CD4-positive, alpha-beta T cell treated with Interleukin-10 for 1 hour (primary cell): ENCODE data around the gene SPI1.
A peak's percentile ranks its signal among the peaks of the same experiment; 100 is the strongest.

Experiments used
- DNase-seq: peaks from one replicate; pipeline ENCODE4 v3.0.0-alpha.2; 2020

Gene SPI1

DNA sequence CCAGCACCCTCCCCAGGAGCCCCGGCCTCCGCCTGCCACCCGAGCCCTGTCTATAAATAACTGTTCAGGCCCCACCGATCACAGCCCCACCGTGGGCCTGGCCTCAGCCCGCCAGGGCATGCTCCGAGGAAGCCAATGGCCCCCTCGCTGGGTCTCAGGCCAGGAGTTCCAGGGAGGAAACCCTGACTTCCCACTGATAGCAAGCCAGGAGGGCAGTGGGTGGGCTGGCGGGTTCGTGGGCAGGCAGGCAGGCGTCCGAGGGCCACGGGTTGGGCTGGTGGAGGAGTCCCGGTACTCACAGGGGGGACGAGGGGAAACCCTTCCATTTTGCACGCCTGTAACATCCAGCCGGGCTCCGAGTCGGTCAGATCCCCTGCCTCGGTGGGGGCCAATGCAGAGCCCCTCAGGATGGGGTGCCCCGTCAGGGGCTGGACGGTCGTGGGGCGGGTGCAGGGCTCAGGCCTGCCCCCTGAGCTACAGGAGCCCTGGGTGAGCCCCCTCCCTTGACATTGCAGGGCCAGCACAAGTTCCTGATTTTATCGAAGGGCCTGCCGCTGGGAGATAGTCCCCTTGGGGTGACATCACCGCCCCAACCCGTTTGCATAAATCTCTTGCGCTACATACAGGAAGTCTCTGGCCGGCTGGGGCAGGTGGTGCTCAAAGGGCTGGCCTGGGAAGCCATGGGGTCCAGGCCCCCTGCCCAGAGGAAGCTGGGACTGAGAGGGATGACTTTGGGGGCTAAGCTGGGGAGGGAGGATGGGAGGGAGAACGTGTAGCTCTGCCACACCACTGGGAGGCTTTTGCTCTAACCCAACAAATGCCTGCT is at the start of gene SPI1:
SPI1 (minus strand) TSS at position 538 of the 826 bp plus-strand sequence; CDS start at position 344, 194 bp downstream.
- DNase-seq = no peak

DNA sequence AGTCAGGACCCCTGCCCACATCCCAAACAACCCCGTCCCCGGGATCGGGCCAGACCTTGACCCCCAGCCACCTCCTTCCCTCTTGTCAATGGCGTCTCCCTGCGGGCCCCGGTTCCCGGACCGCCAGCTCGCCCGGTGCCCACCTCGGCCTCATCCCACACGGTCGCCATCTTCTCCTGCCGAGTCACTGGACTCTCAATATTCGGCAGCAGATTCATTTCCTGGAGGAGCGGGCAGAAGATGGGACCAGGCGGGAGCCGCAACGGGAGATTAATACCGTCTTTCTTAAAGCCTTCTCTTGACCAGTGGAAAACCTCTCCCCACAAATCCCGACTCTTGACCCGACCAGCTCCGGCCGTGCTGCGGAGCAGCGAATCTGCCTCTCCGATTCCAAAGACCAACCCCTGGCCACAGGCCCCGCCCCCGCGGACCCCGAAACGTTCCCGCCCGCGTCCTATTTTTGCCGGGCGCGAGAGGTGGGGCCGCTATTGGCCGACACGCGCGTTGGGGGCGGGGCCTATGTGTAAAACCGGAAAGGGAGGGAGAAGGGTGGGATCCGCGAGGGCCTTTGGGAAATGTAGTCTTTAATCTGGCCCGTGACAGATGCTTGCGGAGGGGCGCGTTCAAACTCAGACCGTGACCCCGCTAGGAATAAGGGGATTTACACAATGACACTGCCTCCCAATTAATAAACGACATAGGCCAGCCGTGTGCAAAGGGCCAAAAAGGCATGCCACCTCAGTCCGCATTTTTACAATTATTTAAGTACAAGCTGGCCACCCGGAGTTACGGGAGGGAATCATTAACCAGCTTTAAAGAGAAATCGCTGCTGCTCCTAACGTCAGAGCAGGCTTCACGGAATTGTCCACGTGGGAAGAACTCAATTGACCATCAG is 48.0 kb upstream of the SPI1 start, which contains the start of gene PSMC3:
PSMC3 (minus strand) TSS at position 378 of the 895 bp plus-strand sequence; CDS start at position 218, 160 bp downstream.
- DNase-seq = peak; percentile 98

DNA sequence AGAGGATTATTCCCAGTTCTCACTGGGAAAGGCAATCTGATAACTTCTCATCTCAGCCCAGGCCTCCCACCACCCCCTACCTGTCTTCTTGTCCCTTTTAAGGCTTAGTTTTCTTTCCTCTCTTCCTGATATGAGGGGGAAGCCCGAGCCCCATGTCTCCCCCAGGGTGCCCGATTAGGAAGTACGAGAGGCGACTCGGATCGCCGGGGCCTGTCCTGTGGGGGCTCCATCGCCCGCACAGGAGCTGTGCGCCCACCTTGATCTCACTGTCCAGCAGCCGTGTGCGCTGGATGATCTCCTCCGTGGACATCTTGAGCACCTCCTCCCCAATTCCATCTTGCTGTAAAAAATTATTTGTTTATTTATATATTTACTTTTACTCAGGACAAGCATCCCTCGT is 47.3 kb upstream of the SPI1 start:
- DNase-seq = peak; percentile 12

DNA sequence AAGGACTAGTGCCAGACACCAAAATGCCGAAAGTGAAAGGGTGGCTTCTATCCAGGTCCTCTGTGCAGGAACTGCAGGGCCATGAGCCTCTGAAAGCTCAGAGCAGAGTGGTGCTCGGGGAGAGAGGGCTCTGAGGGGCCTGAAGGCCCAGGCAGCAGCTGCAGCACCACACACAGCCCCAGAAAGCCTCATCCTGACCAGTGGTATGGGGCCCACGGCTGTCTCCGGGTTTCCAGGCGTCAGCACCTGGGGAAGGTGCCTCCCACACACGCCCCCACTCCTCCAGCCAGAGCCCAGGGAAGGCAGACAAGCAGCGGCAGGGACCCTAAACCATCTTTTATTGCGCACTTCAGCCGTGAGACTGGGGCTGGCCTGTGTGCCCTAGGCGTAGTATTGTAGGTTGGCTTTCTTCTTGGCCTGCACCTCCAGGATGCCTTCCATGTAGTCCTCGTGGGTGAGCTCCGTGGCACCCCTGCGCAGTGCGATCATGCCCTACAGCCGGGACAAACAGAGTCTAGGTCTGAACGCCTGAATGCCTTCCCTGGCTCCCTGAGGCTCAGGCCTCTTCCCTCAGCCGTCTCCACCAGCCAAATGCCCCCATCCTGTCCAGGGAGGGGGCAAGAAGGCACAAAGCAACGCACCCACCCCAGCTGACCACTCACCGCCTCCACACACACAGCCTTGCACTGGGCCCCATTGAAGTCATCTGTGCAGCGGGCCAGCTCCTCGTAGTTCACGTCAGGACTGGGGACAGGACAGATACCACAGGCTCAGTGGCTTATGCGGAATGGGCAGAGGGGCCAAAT is 40.3 kb upstream of the SPI1 start:
- no peak for DNase-seq

DNA sequence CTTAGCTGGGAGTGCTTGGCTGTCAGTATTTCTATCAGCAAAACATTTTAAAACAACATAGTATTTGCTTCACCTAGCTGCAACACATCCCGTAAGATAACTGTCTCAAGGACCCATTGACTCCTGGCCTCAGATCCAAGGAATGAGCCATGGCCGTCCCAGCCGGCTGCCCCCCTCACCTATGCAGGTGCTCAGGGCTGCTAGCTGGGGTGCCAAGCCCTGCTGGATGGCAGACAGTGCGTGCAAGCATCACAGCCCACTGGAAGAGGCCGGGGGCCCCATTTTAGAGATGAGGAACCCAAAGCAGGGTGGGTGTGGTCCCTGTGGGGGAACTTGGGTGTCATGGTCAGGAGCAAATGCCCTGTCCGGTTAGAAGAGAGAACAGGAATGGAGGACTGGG is 39.4 kb upstream of the SPI1 start:
- DNase-seq = no peak

DNA sequence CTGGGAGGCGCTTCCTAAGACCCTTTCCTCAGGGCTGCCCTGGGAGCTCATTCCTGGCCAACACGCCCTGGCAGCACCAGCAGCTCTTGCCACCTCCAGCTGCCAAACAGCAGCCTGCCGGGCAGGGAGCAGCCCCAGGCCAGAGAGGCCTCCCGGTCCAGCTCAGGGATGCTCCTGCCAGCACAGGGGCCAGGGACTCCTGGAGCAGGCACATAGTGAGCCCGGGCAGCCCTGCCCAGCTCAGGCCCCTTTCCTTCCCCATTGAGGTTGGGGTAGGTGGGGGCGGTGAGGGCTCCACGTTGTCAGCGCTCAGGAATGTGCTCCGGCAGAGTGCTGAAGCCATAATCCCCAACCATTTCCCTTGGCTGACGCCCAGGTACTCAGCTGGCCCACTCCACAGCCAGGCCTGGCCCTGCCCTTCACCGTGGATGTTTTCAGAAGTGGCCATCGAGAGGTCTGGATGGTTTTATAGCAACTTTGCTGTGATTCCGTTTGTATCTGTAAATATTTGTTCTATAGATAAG is 37.7 kb upstream of the SPI1 start:
- DNase-seq = no peak

DNA sequence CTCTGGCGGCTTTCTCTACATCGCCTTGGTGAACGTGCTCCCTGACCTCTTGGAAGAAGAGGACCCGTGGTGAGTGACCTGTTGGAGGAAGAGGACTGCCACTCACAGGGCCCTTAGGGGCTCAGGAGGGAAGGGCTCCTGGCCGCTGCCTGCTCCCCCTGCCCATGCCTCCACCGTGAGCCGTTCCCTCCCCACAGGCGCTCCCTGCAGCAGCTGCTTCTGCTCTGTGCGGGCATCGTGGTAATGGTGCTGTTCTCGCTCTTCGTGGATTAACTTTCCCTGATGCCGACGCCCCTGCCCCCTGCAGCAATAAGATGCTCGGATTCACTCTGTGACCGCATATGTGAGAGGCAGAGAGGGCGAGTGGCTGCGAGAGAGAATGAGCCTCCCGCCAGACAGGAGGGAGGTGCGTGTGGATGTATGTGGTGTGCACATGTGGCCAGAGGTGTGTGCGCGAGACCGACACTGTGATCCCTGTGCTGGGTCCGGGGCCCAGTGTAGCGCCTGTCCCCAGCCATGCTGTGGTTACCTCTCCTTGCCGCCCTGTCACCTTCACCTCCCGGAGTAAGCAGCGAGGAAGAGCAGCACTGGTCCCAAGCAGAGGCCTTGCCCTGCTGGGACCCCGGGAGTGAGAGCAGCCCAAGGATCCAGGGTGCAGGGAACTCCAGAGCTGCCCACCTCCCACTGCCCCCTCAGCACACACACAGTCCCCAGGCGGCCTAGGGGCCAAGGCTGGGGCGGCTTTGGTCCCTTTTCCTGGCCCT is 36.9 kb upstream of the SPI1 start:
- DNase-seq = no peak

DNA sequence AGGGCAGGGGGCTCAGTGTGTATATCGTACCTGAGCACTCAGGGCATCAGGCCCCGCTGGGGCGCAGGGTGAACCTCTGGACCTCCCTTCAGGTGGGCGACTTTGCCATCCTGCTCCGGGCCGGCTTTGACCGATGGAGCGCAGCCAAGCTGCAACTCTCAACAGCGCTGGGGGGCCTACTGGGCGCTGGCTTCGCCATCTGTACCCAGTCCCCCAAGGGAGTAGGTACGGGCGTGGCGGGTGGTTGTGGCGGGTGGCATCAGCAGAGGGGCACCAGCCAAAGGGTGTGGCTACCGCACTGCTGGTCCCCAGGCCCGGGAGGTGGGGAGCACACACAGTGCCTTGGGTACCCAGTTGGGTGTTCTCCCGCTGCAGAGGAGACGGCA is 36.3 kb upstream of the SPI1 start:
- no peak for DNase-seq

DNA sequence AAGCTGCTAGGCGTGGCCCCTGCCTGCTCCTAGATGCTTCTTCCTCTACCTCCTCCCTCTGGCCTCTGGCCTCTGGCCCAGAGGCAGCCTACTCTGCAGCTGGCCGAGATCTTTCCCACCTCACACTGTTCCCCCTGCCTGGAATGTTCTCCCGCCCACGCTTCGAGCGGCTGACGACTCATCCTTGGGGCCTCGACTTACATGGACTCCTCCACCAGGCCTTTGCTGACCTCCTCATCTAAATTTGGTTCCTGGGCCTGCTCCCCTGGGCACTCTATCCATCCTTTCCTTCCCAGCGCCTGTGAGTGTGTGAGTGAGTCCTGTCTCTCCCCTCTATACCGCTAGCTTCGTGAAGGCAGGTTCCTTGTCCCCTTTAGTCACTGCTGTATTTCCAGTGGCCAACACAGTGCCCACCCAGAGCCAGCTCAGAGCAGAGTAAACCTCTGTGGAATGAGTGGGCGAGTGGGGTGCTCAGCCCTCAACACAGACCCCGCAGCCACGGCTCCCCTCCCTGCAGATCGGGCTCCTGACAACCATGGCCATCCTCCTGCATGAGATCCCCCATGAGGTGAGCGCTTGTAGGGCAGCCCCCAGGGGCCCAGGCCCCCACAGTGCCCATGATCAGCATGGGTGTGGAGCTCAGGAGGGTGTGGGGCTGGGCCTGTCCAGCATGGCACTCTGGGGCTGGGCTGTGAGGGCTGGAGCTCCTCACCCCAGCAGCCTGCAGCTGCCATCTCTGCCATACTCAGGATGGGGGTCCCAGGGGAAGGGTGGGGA is 35.7 kb upstream of the SPI1 start:
- no peak for DNase-seq

DNA sequence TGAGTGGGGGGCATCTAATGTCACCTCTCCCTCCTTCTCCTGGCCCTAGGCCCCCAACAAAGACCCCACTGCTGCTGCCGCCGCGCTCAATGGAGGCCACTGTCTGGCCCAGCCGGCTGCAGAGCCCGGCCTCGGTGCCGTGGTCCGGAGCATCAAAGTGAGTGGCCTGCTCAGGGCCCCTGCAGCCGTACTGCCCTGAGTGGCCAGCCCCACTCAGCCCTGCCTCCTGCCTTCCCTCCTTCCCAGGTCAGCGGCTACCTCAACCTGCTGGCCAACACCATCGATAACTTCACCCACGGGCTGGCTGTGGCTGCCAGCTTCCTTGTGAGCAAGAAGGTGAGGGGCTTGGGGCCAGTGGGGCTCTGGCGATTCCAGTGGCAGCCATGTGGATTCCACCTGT is 35.0 kb upstream of the SPI1 start:
- DNase-seq = no peak

DNA sequence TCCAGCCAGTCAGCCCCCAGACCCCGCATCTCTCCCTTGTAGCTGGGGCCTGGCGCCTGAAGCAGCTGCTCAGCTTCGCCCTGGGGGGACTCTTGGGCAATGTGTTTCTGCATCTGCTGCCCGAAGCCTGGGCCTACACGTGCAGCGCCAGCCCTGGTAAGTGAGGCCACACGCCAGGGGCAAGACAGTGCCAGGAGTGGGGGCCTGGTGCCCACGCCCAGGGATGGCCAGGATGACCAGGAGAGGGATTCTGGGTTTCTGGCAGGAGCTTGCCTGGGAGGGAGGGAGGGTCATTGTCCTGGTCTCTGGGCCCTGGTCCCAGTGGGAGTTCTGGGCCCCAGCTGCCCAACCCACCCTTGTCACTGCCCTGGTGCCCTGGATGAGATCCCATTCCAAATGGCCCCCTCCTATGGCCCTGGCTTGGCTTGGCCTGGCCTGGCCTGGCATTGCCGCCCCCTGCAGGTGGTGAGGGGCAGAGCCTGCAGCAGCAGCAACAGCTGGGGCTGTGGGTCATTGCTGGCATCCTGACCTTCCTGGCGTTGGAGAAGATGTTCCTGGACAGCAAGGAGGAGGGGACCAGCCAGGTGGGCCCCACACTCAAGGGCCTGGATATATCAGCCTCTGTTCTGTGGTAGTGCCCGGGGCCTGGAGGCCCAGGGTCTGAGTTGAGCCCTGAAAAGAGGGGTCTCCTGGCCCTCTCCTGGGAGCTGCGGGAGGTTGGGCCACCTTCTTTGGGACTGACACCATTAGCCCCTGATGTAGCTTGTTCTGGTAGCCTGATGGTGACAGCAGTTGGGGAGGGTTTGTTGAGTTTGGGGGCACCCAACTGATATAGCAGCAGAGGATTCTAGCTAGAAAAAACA is 33.8 kb upstream of the SPI1 start:
- peak; percentile 62 for DNase-seq

DNA sequence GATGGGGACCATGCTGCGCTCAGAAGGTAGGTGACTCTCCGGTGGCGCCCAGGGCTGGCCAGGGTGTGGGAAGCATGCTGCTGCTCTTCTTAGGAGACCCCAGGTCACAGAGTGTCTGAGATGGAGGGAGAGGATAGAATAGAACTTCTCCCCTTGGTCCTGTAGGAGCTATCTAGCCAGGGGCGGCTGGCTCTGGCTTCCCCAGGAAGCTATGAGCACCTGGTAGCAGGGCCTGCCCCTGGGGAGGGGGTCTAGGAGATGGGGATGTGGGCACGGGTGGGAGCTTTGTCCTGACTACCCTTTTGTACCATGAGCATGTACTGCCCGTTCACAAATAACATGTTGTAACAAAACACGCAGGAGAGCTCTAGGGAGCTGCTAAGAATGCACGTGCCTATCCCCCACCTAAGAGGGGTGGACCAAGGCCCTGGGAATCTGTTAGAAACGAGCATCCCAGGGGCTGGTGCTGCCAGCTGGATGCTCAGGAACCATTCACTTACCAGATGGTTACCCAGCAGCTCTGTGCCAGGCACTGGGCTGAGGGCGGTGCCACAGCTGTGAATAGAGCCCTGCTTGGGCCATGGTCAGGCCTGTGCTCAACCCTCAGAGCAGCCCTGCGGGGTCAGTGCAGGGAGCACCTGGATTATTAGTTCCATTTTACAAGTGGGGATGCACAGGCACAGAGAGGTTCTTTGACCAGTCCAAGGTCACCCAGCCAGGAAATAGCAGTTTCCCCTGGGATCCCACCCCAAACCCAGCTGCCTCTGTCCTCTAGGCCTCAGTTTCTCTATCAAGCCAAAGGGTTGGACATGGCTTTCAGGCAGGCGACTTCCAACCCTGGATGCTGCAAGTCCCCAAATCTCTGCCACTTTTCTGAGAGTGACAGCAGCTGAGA is 32.3 kb upstream of the SPI1 start:
- DNase-seq = no peak

DNA sequence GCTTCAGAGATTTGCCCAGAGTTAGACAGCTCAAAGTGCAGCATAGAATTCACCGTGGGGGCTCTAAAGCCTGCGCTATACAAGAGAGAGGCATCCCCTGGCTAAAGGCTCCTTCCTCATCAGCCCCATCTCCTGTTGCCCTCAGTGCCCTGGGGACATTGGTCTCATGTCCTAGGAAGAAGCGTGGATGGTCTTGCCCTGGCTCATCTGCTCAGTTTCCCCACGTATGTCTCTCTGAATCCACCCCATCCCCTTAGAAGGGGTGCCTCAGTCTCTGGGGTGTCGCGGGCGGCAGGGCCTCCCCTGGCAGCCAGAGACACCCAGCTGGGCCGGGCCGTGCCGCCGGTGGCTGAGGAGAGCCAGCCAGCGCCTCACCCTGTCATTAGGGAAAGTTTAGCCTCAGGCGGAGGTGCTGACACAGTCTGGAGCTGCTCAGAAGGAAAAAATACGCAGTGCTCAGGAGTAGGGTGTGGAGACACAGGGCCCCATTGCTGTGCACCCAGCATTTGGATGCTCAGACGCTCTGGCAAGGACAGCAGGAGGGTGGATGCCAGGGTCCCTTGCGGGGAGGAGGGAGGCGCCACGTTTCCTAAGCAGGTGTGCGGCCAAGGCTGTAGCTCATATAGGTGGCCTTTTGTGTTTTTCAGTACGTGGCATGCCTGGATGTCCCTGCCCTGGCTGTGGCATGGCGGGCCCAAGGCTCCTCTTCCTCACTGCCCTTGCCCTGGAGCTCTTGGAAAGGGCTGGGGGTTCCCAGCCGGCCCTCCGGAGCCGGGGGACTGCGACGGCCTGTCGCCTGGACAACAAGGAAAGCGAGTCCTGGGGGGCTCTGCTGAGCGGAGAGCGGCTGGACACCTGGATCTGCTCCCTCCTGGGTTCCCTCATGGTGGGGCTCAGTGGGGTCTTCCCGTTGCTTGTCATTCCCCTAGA is 31.4 kb upstream of the SPI1 start:
- DNase-seq = no peak

DNA sequence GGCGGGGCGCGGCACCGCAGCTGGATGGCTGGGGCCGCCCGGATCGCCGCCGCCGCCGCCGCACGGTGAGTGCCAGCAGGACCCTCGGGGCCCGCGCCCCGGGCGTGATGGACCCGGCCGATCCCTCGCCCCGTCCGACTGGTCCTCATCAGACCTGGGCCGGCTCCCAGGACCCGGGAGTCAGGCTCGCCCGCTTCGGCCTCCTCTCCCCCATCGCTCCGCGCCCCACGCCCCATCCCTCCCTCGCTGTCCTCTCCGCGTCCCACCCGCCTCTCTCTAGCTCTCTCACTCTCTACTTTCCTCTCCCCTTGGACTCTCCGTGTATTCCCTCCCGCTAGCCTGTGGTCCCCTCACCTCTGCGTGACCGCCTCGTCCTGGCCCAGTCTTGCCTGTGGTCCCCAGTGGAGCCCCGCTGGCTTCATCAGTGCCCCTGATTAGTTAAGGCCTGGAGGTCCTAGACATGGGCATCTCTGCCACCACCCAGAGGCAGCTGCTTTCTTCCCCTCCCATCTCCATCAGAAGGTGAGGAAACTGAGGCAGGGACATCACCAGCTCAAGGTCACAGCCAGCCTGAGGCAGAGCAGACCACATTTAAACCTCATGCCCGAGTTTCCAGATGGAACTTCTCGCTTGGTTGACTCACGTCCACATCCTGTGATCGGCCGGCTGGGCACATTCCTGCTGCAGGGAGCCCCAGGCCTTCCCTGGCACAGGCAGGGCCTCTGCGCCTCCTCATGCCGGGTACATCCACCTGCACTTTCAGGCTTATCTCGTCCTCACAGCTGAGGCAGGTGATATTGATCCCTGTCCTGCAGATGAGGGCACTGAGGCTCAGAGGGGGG is 30.5 kb upstream of the SPI1 start:
- DNase-seq = no peak

DNA sequence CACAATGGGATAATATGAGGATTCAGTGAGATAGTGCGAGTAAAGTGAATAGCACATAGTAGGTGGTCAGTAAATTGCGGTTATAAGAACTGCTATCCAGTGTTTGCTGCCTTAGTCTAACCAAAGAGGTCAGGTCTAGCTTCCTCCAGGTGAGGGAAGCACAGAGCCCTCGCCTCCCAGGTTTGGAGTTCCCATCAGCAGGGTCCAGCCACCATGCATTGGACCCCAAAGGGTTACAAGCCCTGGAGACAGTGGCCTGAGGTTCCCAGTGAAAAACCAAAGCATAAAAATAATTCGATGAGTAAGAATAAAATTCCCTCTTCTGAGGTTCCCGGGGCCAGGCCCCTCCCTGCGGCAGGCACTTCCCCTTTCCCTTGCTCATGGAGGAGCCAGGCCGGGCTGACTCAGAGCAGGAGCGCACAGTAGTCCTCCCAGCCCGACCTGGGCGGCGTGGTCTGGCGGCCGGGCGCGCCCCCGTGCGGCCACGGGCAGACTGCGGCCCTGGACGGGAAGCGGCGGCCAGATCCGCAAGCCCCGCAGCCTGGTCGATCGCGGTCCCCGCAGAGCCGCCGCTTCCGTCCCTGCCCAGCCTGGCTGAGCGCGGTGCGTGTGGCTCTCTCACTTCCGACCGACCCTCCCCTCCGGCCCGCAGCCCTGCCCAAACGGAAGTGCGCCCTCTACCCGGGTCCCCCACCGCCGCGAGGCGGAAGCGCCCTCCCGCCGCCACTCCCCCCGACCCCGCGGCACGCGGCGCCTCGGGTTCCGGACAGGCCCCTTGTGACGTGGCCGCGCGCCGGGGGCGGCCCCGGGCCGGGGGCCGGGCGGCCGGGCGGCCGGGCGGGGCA is 29.6 kb upstream of the SPI1 start, which contains the start of gene SLC39A13:
SLC39A13 (plus strand) TSS at position 845 of the 845 bp plus-strand sequence. CDS start 1,505 bp downstream, outside the sequence.
- peak; percentile 94 for DNase-seq
